22Rv1 (cell line): ENCODE measurements around the gene SPECC1L.

Experiments used
- H3K27ac ChIP-seq: fragments of 450-650 bp; 2 replicates; pipeline ENCODE4 v1.5.1; 2017
- ZFX ChIP-seq: fragments of 450-650 bp; IDR thresholded peaks from 2 replicates; pipeline ENCODE4 v1.6.1; 2017; ENCODE audit warnings: antibody characterized with exemption, borderline replicate concordance
- TF ChIP-seq, protein P1 (sequence below): fragments of 450-650 bp; IDR thresholded peaks from 2 replicates; pipeline ENCODE4 v1.5.1; 2017; ENCODE audit warnings: mild to moderate bottlenecking

SPECC1L gene

DNA sequence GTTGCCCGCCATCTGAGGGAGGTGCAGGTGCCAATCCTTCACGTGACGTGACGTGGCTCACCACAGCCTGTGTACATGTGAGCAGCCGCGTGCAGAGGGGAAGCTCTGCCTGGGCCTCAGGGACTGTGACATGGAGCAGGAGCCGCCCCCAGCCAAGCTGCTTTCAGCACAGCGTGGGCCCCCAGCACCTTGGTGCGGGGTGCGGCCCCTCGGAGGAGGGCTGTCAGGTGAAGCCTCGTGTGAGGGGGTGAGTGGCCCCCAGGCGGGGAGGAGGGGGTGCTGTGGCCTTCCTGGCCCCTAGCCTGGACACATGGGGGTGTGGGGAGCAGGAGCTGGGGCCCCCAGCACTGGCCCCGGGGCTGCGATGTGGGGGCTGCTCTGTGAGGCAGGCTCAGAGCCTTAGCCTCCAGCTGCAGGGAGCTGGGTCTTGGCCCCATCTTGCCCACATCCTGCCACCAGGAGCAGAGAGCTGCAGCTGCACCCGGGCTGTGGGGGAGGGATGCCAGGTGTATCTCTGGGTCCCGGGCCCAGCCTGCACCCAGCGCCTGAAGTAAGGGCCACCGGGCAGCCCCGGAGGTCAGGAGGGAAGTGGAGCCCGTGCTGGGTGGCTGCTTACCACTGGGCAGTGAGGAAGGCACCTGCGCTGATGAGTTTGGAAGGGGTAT is 157.0 kb downstream of the SPECC1L start, which contains the start of gene ADORA2A:
Gene ADORA2A (plus strand): TSS at position 100 of the 665 bp plus-strand sequence. CDS start 5,806 bp downstream, outside the sequence.
- TF ChIP-seq ZFX = no peak
- TF ChIP-seq, protein P1, sequence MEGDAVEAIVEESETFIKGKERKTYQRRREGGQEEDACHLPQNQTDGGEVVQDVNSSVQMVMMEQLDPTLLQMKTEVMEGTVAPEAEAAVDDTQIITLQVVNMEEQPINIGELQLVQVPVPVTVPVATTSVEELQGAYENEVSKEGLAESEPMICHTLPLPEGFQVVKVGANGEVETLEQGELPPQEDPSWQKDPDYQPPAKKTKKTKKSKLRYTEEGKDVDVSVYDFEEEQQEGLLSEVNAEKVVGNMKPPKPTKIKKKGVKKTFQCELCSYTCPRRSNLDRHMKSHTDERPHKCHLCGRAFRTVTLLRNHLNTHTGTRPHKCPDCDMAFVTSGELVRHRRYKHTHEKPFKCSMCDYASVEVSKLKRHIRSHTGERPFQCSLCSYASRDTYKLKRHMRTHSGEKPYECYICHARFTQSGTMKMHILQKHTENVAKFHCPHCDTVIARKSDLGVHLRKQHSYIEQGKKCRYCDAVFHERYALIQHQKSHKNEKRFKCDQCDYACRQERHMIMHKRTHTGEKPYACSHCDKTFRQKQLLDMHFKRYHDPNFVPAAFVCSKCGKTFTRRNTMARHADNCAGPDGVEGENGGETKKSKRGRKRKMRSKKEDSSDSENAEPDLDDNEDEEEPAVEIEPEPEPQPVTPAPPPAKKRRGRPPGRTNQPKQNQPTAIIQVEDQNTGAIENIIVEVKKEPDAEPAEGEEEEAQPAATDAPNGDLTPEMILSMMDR = no peak
- no peak within 1 kb of the TSS for H3K27ac ChIP-seq

DNA sequence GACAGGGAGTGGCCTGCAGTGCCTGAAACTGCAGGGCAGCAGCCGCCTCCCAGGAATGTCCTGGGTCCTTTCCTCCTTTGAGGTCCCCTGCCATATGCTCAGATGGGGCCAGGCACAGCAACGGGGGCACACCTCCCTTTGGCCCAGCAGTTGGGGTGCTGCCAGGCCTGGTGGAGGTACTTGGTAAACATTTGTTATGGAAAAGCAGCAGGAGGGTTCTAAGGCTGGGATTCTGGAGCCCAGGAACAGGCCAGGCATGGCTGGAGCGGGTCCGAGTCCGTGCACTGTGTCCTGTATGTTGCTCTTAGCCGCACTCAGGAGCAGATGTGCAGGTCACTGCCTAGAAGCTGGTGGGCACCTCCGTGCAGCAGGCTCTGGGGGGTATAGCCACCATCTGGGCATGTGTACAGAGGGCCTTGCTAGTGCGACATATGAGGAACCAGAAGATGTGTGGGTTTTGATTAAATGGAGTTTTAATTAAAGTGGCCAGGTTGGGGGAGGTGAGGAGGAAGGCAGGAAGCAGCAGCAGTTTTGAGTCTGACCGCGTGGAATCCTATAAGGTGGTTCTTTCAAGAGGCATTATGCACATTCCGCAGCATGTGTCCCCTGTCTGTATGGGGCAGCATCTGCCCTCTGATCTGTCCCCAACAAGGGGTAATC is 158.2 kb downstream of the SPECC1L start:
- H3K27ac ChIP-seq = no peak overlapping the region

GRCh38 chr22:24429411-24430365 is 159.1 kb downstream of the SPECC1L start:
- no peak overlapping the region for H3K27ac ChIP-seq
- TF ChIP-seq, protein P1 = no peak
- TF ChIP-seq ZFX = no peak

More for the DNA sequence above, 158.2 kb downstream of the SPECC1L start:
- no peak for TF ChIP-seq ZFX
- TF ChIP-seq, protein P1 = no peak

DNA sequence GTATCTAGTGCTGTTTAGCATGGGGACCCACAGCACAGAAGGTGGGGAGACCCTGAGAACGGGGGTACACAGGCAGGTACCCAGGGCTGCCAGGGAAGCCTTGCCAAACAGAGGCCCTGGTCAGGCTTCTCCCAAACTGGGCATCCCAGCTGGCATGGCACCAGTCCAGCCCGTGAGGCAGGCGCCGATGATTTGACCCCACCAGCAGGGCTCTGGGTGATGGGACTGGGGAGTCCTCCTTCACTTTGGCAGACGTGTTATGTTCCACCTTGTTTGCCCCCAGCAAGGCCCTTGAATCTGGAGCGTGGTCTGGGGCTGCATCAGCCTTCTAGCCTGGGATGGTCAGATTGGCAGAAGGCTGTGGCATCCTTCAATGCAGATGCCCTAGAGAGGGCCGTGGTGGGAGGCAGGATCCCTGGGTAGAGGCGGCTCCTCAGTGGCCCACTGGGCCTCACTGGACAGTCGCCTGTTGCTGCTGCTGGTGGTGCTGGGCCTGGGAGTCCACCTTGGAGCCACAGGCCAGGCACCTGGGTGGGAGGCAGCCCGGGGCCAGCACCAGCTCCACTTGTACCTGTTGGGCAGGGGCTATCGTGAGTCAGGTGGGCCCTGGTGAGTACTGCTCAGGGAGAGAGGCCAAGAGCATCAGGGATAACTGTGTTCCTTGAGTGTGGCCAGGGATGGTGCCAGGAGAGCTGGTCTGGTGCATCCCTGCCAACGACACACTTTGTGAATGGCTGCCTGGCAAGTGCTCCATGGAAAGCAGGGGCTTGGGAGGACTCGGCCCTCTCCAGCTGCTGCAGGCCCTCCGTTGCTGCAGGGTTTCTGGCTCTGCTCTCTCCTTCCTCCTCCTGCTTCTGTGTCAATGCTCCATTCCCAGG is 160.0 kb downstream of the SPECC1L start:
- no peak for TF ChIP-seq ZFX
- no peak overlapping the region for H3K27ac ChIP-seq

- no peak overlapping the region for H3K27ac ChIP-seq
- TF ChIP-seq, protein P1 = no peak
- TF ChIP-seq ZFX = no peak
Measured at GRCh38 chr22:24431309-24432034, 160.8 kb downstream of the SPECC1L start.

DNA sequence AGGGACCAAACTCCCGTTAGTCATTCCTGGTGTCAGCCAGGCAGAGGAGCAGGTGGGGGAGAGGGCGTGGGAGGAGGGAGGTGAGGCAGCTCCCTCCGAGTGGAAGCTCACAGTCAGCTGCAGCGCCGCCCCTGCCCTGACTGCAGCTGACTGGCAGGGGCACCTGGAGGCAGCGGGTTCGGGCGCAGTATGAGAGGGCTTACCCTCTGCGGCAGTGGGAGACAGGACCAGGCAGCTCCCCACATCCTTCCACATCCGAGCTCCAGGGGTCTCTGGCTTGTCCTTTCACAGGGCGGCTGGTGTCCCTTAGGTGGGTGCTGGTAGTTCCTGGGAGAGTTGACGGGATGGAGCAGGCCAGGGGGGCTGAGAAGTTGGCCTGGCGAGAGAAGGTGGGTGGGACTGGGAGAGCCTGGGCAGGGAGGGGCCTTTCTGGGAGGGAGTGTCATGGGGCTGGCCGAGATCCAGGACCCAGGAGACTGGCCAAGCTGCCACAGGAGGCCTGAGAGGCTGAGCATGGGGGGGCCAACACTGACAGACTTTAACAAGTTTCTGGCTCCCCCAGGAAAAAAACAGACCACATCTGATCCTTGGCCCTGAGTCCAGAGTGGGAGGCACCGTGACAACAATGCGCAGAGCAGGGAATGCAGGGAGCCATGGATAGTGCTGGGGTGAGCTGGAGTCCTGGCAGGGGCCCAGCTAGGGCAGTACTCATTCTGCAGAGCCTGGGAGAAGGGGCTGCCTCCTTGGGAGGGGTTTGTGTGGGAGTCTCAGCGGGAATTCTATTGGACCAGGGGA is 161.6 kb downstream of the SPECC1L start:
- TF ChIP-seq, protein P1 = no peak
- no peak for TF ChIP-seq ZFX
- no peak overlapping the region for H3K27ac ChIP-seq
